Lung (tissue), 13 donors: ENCODE measurements around the gene ARHGAP15. TPM values are rescaled to one million over a fixed set of nuclear protein-coding genes. Genes with fewer than 3 reads are reported as not detected.

Source experiments
- ATAC-seq: fragments of 200-7000 bp; cut with Tn5 transposase; one replicate; pipeline ENCODE4 v1.9.1; 2020; ENCODE audit warnings: moderate number of reproducible peaks; ENCODE audit not compliant: insufficient read depth, low FRiP score
- DNase-seq, 3 donors: peaks; one replicate each; pipeline ENCODE4 v3.0.0-alpha.2; 2013 to 2017
- H3K27ac ChIP-seq, 2 donors: one replicate each; pipeline ENCODE4 v1.5.1; 2013; ENCODE audit warnings: mild to moderate bottlenecking in 2 of 2, moderate library complexity in 2 of 2, control low read depth in 1 of 2, inconsistent platforms in 1 of 2, low read depth in 1 of 2, low read length in 1 of 2
- H3K27me3 ChIP-seq, 3 donors: one replicate each; pipeline ENCODE4 v1.5.1; 2013; ENCODE audit warnings: low read length in 2 of 3; ENCODE audit not compliant: control insufficient read depth in 3 of 3, insufficient read depth in 3 of 3
- H3K36me3 ChIP-seq, 4 donors: one replicate each; pipeline ENCODE4 v1.5.1; 2013; ENCODE audit warnings: low read length in 4 of 4, mild to moderate bottlenecking in 1 of 4, moderate library complexity in 1 of 4; ENCODE audit not compliant: control insufficient read depth in 4 of 4, insufficient read depth in 4 of 4
- H3K4me1 ChIP-seq, 5 donors: one replicate each; pipeline ENCODE4 v1.5.1; 2013; ENCODE audit warnings: low read length in 5 of 5, mild to moderate bottlenecking in 2 of 5, moderate library complexity in 1 of 5; ENCODE audit not compliant: control insufficient read depth in 5 of 5, insufficient read depth in 5 of 5
- H3K4me3 ChIP-seq: one replicate; pipeline ENCODE4 v1.5.1; 2013; ENCODE audit warnings: mild to moderate bottlenecking, control low read depth, moderate library complexity
- H3K9ac ChIP-seq, 2 donors: one replicate each; pipeline ENCODE4 v1.5.1; 2013; ENCODE audit warnings: low read length in 2 of 2, control low read depth in 1 of 2; ENCODE audit not compliant: insufficient read depth in 1 of 2
- H3K9me3 ChIP-seq, 4 donors: one replicate each; pipeline ENCODE4 v1.5.1; 2013; ENCODE audit warnings: low read length in 3 of 4, mild to moderate bottlenecking in 1 of 4, moderate library complexity in 1 of 4; ENCODE audit not compliant: control insufficient read depth in 4 of 4, insufficient read depth in 3 of 4
- CTCF ChIP-seq: IDR thresholded peaks from 2 replicates; pipeline ENCODE4 v1.5.1; 2012; ENCODE audit warnings: mild to moderate bottlenecking; ENCODE audit errors: control extremely low read depth, extremely low read depth
- WGBS, 2 donors: extraction: QIAGEN DNeasy Blood & Tissue Kit; methylation state at CpG; one replicate each; pipeline ENCODE4 v1.1.7; 2013; 5-methylcytosine and 5-hydroxymethylcytosine counted together
- polyA plus RNA-seq, 2 donors: library from polyadenylated mRNA; stranded (reverse); fragments of 200-250 nt; gene quantifications; one replicate each; pipeline ENCODE4 v1.2.1, GENCODE V29; 2013
- small RNA-seq: library from RNA; depleted of rRNA; stranded (forward); fragments of <200 nt; gene quantifications from one replicate; pipeline ENCODE3, GENCODE V24; 2014; ENCODE audit warnings: low replicate concordance
- total RNA-seq, 2 donors: library from RNA; depleted of rRNA in 1 of 2; stranded (reverse); fragments of >200 nt in 1 of 2; gene quantifications; one replicate each; pipeline ENCODE4 v1.2.1, GENCODE V29; 2014 to 2021
- donor health status: control.
- donor health status: control.
- donor health status: Bipolar disorder and iron deficiency.
- donor health status: healthy.
- donor health status: DM: yes; HTN: yes; CAD: no.

ARHGAP15 gene
- total and polyA plus RNA-seq, 4 donors = 5.9 to 74.3 (median 13.2) TPM

GRCh38 chr2:143808166-143808565 lies 678.9 kb downstream of the ARHGAP15 start:
- H3K9me3 ChIP-seq = no peaks in the 10 kb centered on the region
- H3K27me3 ChIP-seq = no peaks in the 10 kb centered on the region
- no peak for TF ChIP-seq CTCF
- no peak overlapping the region for H3K4me3 ChIP-seq
- ATAC-seq = no peak
- no peak overlapping the region for H3K9ac ChIP-seq
- WGBS, 2 donors = 97 to 98% methylated on average over 1 of the region's 1 CpG
- H3K27ac ChIP-seq = no peak overlapping the region
- H3K4me1 ChIP-seq = peaks cover 0 to 6% (median under 1%) of the 10 kb centered on the region in 5 donors
- no peaks in the 10 kb centered on the region for H3K36me3 ChIP-seq
- no peak for DNase-seq

GRCh38 chr2:143815082-143815481 lies 685.9 kb downstream of the ARHGAP15 start:
- TF ChIP-seq CTCF = no peak
- Histone ChIP-seq H3K4me1 (no peaks in the 10 kb centered on the region), H3K27ac (no peak overlapping the region), H3K27me3 (no peaks in the 10 kb centered on the region), H3K36me3 (no peaks in the 10 kb centered on the region), H3K9ac (no peak overlapping the region), H3K4me3 (no peak overlapping the region), H3K9me3 (no peaks in the 10 kb centered on the region)
- no peak for ATAC-seq
- 42 to 52% methylated on average over 4 of the region's 4 CpGs for WGBS, 2 donors
- DNase-seq = no peak

DNA sequence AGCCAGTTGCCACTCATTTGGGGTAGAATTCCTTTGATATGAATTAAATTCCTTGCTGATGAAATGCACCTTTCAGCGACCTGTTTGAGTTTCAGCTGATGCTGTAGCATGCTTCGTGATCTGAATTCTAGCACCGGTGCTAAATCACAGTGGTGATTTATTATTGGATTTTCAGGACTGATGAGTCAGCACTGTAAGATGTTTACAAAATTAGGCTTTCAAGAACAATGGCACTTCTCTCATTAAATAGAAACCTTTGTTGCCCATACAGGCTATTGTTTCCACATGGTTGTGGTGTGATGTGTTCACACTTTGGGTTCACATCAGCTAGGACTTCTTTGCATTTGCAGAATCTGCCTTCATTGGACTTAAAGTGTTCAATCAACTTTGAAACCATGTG lies 687.7 kb downstream of the ARHGAP15 start:
- Histone ChIP-seq H3K36me3 (no peaks in the 10 kb centered on the region), H3K4me1 (peaks cover 0 to 4% (median 0%) of the 10 kb centered on the region in 5 donors), H3K27me3 (no peaks in the 10 kb centered on the region), H3K4me3 (no peak overlapping the region), H3K9ac (no peak overlapping the region), H3K9me3 (no peaks in the 10 kb centered on the region), H3K27ac (no peak overlapping the region)
- TF ChIP-seq CTCF = no peak
- DNase-seq (no peak), ATAC-seq (no peak)
- WGBS, 2 donors = 65 to 71% methylated on average over 3 of the region's 3 CpGs

Small RNAs within 50 kb of the gene (small RNA-seq; reads per million reads assigned to genes)
- gene MTND4LP12 = not detected
